Activated naive CD4-positive, alpha-beta T cell treated with anti-CD3 and anti-CD28 coated beads, Interleukin-2, amount 50 U/mL, for 16 hours (primary cell): ENCODE measurements around the gene GFRA1.

Source experiments
- DNase-seq: peaks from one replicate; pipeline ENCODE4 v3.0.0-alpha.2; 2020

GFRA1 gene

GRCh38 chr10:116118847-116119246, 154.2 kb downstream of the GFRA1 start:
- DNase-seq, result no peak

DNA sequence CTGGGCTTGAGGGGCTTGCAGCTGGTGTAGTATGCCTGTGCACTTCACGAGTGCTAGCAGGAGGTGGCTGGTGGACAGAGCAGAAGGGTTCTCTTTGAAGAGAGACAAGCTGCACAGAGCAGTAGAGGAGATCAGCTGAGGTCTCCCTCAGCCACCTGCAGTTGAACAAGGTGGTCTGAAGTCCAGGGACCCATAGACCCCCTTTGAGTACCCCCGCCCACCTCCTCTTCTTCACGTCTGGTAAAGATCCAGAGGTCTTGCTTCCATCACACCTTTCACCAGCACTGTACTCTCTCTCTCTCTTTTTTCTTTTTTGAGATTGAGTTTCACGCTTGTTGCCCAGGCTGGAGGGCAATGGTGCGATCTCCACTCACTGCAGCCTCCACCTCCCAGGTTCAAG, 157.2 kb downstream of the GFRA1 start:
- no peak for DNase-seq

DNA sequence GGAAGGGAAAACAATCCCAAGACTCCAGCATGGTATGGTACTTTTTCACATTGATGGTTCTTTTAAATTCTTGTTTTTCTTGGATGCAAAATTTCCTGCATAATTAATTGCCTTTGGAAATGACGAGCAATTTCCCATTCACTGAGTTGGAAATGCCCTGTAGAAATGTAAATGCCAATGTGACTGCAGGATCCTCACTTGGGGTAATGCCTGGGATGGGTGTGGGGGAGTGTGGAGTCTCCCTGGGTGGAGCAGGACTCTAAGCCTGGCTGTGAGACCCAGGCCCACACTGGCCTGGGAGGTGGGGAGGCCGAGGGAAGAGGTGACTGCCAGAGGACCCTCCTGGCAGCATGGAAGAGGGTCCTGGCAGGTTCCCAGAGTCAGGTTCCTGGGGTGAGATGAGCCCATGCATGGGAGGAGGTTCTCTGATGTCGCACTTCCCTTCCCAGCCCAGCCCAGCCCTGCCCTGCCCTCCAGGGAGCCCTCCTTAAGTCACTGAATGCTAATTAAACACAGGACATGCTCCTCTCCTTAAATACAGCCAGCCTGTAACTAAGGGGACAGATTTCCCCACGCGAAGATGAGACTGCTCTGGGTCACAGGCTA, 157.9 kb downstream of the GFRA1 start:
- no peak for DNase-seq

DNA sequence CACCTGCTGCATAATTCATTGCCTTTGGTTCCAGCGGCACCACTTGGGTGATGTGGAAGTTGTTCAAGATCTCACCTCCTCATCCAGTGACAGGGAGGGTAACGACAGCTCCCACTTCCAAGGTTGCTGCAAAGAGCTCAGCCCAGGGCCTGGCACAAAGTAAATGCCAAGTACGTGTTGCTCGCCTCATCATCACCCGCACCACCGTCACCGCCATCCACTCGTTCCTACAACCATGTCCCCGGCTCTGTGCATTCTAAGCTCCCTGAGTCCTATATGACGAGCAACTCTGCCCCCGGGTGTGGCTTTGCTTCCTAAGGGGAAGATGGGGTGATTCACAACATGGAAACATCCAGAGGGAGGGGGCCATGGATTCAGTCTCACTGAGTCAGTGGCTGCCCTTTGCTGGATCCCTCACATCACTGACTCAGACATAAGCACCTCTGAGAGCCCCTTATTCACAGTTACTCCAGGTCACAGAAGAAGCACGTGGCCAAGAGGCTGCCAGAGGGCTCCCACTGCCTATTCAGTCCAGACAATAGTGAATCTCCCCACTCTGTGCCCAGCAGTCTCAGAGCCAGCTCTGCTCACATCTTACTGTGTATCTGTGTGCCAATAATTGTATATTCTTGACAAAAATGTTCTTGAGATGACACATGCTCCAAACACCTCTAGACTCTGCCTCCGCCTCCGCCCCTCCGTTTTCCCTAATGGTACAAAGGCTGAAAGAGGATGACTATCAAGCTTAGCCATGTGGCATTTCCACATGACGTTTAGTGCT, 159.1 kb downstream of the GFRA1 start:
- no peak for DNase-seq

DNA sequence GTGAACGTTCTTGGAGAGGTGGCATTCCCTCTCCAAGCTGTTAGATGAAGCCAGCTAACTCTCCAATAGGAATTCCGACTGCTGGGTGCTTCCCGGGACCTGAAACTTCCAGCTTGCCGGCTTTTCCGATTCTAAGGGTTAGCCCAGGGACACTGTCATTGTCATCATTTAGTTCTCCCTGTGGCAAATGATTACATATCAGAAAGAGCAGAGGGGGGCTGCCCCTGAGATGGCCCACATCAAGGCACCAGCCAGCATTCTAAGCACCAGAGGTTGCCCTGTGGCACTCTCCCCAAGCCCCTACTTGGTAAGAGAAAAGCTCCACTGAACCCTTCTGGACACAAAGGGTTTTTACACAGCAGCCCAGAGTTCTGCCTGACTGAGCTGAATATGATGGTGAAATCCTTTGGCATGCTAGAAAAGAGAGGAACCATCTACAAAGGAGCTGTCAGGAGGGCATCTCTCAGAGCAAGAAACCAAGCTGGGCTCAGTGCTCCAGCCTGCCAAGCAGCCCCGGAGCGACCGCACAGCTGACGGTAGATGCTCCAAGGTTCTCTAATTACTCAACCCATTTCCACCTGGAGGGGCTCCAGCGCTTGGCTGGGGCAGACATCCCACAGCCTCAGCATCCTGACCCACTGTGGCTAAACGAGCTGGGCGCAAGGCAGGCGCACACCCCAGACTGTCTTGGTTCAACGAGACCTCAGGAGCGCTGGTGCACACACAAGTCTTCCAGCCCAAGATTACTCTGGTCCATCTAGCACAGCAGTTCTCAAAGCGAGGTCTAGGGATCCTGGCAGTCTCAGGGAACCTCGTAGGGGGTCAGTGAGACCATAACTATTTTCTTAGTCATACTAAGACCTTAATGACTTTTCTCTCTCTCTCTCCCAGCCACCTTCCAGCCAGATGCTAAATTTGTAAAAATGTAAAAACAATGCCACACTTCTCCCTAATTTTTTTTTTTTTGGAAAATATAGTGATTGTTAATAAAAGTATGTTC, 160.5 kb downstream of the GFRA1 start:
- no peak for DNase-seq

DNA sequence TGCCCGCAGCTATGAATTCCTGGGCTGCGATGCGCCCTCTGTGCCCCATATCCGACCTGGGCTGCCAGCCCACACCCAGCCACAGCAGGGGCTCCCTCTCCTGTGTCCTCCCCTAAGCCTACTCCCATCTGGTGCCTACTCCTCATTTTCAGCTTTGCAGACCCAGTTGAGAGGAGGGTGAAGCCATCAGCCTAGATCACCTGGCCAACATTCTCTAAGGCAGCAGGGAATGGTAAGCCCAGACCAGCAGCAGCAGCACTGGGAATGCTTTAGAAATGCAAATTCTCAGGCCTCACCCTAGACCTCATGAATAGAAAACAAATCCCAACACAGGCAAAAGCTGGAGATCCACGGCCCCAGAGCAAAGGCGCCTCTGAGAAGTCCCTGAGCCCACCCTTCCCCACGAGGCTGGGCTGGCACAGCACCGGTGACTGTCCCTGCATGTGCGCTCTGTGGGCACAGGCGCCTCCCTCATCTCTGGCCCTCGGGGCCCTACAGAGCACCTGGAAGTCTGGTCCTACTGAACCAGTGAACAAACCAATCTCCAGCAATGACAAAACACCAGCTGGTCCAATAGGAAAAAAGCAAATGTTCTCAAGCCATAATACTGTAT, 161.4 kb downstream of the GFRA1 start:
- DNase-seq, result no peak

DNA sequence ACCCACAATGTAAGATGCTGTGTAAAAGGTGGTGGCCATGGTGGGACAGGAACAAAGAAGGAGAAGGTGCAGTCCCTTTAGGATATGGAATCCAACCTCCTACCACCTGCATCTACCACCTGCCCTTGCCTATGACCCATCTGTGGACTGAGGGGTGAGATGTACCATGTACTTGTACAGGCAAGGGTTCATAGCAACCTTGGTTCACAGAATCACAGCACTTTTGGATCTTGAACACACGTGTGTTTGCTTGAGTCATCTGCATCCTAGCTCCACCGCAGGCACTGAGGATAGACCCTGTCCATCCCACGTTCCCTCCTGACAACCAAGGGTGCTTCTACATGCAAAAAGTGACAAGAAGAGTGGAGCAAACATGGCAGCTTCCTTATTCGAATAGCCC, 162.3 kb downstream of the GFRA1 start:
- DNase-seq, result no peak

DNA sequence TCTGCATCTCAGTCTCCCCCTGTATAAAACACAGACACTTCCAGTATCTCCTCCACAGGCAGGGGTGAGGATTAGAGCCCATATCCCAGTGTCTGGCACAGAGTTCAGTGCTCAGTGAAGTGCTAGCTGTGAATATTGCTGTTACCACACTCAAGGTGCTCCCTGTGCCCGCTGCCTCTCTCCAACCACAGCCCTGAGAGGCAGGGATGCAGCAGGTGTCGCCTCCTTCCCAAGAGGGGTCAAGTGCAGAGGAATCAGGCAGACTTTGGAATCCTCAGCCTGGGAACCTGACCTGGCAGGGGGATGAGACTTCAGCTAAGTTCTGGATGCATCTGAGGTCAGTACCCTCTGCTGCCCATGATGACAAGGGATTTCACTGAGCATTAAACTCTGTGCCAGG, 163.1 kb downstream of the GFRA1 start:
- no peak for DNase-seq

GRCh38 chr10:116109481-116109880, 163.5 kb downstream of the GFRA1 start:
- no peak for DNase-seq

GRCh38 chr10:116108095-116108494, 164.9 kb downstream of the GFRA1 start:
- no peak for DNase-seq

- no peak for DNase-seq
Observed at GRCh38 chr10:116106611-116107010, 166.4 kb downstream of the GFRA1 start.

- DNase-seq, result no peak
Observed at GRCh38 chr10:116105264-116105663, 167.7 kb downstream of the GFRA1 start.

DNA sequence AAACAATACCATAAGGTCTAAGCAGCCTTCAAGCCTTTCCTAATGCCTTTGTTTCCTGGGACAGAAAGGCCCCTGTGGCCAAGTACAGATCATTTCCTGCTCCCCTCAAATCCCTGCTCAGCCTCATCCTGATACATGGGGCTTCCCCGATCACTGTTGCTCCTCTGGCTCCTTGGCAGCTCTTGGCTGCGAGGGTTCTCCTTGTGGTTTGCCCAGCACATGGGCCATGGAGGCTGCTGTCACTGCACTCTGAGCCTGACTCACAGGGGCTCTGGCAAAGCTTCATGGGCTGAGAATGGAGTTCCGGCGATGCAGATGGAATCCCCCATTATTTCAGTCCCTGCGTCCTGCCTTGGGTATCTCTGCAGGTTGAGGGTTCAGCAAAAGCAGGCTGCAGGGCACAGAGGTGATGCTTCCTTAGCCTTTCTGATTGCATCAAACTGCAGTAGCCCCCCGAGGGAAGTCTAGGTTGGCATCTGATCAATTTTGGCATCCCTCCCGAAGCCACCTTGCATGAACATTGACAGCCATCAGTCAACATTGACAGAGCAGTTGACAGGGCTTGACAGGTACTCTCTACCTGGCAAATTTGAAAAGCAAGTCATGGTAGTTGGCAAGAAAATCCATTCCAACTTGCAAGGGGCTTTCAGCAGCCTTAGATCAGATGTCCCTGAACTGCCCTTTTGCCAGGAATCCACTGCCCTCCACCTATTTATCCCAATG, 168.6 kb downstream of the GFRA1 start:
- DNase-seq, result no peak

GRCh38 chr10:116103668-116104067, 169.3 kb downstream of the GFRA1 start:
- DNase-seq, result no peak

DNA sequence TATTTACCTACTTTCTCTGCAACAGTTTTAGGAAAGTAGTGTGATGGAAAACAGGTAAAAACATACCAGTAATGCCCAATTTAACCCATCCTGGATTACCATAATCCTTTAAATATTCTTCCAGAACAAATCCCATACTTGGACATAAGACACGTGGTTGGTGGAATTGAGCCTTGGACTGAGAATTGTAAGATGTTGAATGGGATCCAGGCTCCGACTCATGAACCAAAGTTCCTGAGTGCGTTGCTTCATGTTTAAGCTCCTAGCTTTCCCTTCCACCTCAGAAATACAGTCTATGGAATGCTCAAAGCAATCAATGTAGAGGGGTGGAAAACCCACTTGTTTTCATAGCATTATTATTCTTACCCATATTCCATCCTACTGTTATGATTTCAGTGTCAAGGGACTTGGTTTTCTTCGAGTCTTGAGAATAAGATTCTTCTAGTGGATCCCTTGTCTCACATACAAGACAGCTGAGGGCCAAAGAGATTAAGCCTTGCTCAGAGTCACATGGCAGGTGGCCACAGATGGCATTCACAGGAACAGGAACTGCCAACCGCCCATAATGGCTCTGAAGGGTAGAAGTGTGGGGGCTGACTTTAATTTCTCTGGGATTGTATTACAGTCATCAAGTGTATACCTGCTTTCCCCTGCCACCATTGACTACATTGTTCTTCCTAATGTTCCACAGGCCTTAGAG, 171.2 kb downstream of the GFRA1 start:
- DNase-seq, result no peak

- no peak for DNase-seq
Observed at GRCh38 chr10:116100984-116101383, 172.0 kb downstream of the GFRA1 start.

- no peak for DNase-seq
Observed at GRCh38 chr10:116099023-116099420, 174.0 kb downstream of the GFRA1 start.

GRCh38 chr10:116098411-116099022, 174.5 kb downstream of the GFRA1 start:
- no peak for DNase-seq

DNA sequence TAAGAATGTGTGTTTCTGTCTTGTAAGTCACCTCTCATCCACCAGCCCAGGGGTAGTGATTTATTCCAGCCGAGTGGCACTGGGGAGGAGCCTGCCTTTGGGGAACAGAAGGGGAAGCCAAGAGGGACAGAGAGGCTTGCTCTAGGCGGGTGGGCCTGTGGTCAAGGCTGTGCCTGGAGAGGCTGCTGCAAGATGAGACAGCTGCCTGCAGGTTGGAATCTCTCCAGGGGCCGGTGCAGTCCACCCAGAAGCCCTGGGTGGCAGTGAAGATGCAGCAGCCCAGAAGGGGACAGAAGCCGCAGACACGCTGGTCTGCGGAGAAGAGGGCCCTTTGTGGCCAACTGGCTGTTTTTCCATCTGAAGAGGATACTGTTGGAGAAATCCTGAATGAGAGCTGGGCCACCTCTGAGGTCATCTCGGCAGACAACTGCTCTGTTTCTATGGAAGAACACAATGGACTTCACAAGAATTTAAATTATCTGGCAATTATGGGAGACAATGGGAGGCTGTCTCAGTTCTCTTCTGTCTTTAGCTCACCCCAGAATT, 175.7 kb downstream of the GFRA1 start:
- DNase-seq, result no peak

- no peak for DNase-seq
Observed at GRCh38 chr10:116096526-116096925, 176.5 kb downstream of the GFRA1 start.

GRCh38 chr10:116094356-116094755, 178.7 kb downstream of the GFRA1 start:
- no peak for DNase-seq
